Naive thymus-derived CD4-positive, alpha-beta T cell (primary cell): ENCODE measurements around the gene RFC1. TPM values are rescaled to one million over a fixed set of nuclear protein-coding genes. Genes with fewer than 3 reads are reported as not detected.
"Not testable (repeated sequence)": the region's sequence is repeated elsewhere in the genome, so short reads cannot be mapped to it uniquely, and the experiment has no call there.

Experiments
- ATAC-seq: fragments of 150-1000 bp; cut with Tn5 transposase; 2 replicates; pipeline ENCODE4 v1.10.0; 2021; ENCODE audit warnings: mild to moderate bottlenecking, moderate library complexity
- CTCF ChIA-PET: fragments of 350-600 bp; sonication (Branson Sonifier 250); formaldehyde crosslinking; loops from one replicate; lab custom pipeline; 2021; ENCODE audit warnings: antibody characterized with exemption; lab: Charles Lee
- POLR2A ChIA-PET: fragments of 350-600 bp; sonication (Branson Sonifier 250); formaldehyde crosslinking; loops from one replicate; lab custom pipeline; 2021; ENCODE audit warnings: antibody characterized with exemption, inconsistent platforms; lab: Charles Lee
- DNase-seq, 9 donors: peaks; one replicate each; pipeline versions ENCODE4 v3.0.0 to v3.0.0-alpha.2; 2020 to 2022; ENCODE audit warnings: mixed read lengths in 1 of 9
- H3K27ac ChIP-seq: one replicate; pipeline ENCODE4 v1.7.0; 2013; ENCODE audit warnings: mild to moderate bottlenecking, low read depth, low read length, moderate library complexity
- H3K27me3 ChIP-seq, 2 donors: one replicate each; pipeline ENCODE4 v1.7.0; 2013; ENCODE audit warnings: low read length in 2 of 2, mild to moderate bottlenecking in 2 of 2, moderate library complexity in 2 of 2; ENCODE audit not compliant: control insufficient read depth in 2 of 2, insufficient read depth in 2 of 2
- H3K36me3 ChIP-seq, 3 experiments: 1 replicate in 2 of 3; 2 replicates in 1 of 3; pipeline ENCODE4 v1.7.0; 2013; ENCODE audit warnings: low read length in 3 of 3, mild to moderate bottlenecking in 3 of 3, moderate library complexity in 1 of 3; ENCODE audit not compliant: insufficient read depth in 3 of 3, control insufficient read depth in 2 of 3
- H3K4me1 ChIP-seq, 2 donors: one replicate each; pipeline ENCODE4 v1.7.0; 2013; ENCODE audit warnings: low read length in 2 of 2, mild to moderate bottlenecking in 2 of 2, moderate library complexity in 1 of 2; ENCODE audit not compliant: control insufficient read depth in 2 of 2, insufficient read depth in 2 of 2
- H3K4me3 ChIP-seq: 2 replicates; pipeline ENCODE4 v1.7.0; 2013; ENCODE audit warnings: mild to moderate bottlenecking, low read length
- H3K9me3 ChIP-seq, 3 experiments: 1 replicate in 2 of 3; 2 replicates in 1 of 3; pipeline ENCODE4 v1.7.0; 2013; ENCODE audit warnings: low read length in 3 of 3; ENCODE audit not compliant: control insufficient read depth in 2 of 3
- H3K27ac Mint-ChIP-seq, 9 donors: one replicate each; pipeline ENCODE4 v1.8.0; 2020 to 2022; ENCODE audit warnings: mixed read lengths in 9 of 9, mild to moderate bottlenecking in 8 of 9, moderate library complexity in 5 of 9, inconsistent platforms in 2 of 9
- H3K27me3 Mint-ChIP-seq, 5 donors: one replicate each; pipeline ENCODE4 v1.8.0; 2021 to 2022; ENCODE audit warnings: mixed read lengths in 5 of 5, mild to moderate bottlenecking in 1 of 5
- H3K36me3 Mint-ChIP-seq, 5 donors: one replicate each; pipeline ENCODE4 v1.8.0; 2020 to 2022; ENCODE audit warnings: mixed read lengths in 5 of 5, mild to moderate bottlenecking in 3 of 5, inconsistent platforms in 1 of 5
- H3K4me1 Mint-ChIP-seq, 7 donors: one replicate each; pipeline ENCODE4 v1.8.0; 2020 to 2022; ENCODE audit warnings: mixed read lengths in 7 of 7, mild to moderate bottlenecking in 3 of 7, inconsistent platforms in 1 of 7
- H3K4me3 Mint-ChIP-seq, 10 donors: one replicate each; pipeline ENCODE4 v1.8.0; 2020 to 2022; ENCODE audit warnings: mild to moderate bottlenecking in 10 of 10, mixed read lengths in 10 of 10, moderate library complexity in 6 of 10, inconsistent platforms in 2 of 10
- H3K9me3 Mint-ChIP-seq, 11 donors: one replicate each; pipeline ENCODE4 v1.8.0; 2020 to 2022; ENCODE audit warnings: mixed read lengths in 11 of 11, mild to moderate bottlenecking in 4 of 11, inconsistent platforms in 1 of 11, moderate library complexity in 1 of 11
- intact Hi-C, 2 donors: fragments of 100-400 bp; cut with micrococcal nuclease; formaldehyde crosslinking; loops; one replicate each; pipeline ENCODE4 v1.15.1; 2023
- polyA plus RNA-seq, 2 donors: library from polyadenylated mRNA; unstranded; fragments of 300-500 nt; fragmentation: Illumina TruSeq; gene quantifications; one replicate each; pipeline ENCODE4 v1.2.3, GENCODE V29; 2021
- total RNA-seq, 6 experiments: library from RNA in 5 of 6; stranded (reverse) in 5 of 6; gene quantifications; 1 replicate in 5 of 6; 2 replicates in 1 of 6; pipeline ENCODE4 v1.2.3 and lab custom pipeline; 2021 to 2026

RFC1 gene
- total and polyA plus RNA-seq, 7 experiments from 2014 or later: 33.8 to 66.4 (median 63.7) TPM

GRCh38 chr4:39375478-39375877, 9.3 kb upstream of the RFC1 start:
- Histone ChIP-seq H3K4me1 (no peaks in the 10 kb centered on the region), H3K27ac (no peak overlapping the region), H3K36me3 (no peaks in the 10 kb centered on the region), H3K27me3 (no peaks in the 10 kb centered on the region), H3K9me3 (no peaks in the 10 kb centered on the region), H3K4me3 (no peak overlapping the region)
- POLR2A ChIA-PET: no interaction called here
- ATAC-seq: no peak
- Mint-ChIP-seq H3K4me1 (no peaks in the 10 kb centered on the region), H3K4me3 (no peak overlapping the region), H3K36me3 (peaks cover 0 to 9% (median 5%) of the 10 kb centered on the region in 5 donors), H3K27me3 (peaks cover 0 to 29% (median 11%) of the 10 kb centered on the region in 5 donors), H3K9me3 (peaks cover 0 to 32% (median 18%) of the 10 kb centered on the region in 11 donors), H3K27ac (no peak overlapping the region)
- intact Hi-C loops: no loop called here
- DNase-seq: no peak
- CTCF ChIA-PET: no interaction called here

DNA sequence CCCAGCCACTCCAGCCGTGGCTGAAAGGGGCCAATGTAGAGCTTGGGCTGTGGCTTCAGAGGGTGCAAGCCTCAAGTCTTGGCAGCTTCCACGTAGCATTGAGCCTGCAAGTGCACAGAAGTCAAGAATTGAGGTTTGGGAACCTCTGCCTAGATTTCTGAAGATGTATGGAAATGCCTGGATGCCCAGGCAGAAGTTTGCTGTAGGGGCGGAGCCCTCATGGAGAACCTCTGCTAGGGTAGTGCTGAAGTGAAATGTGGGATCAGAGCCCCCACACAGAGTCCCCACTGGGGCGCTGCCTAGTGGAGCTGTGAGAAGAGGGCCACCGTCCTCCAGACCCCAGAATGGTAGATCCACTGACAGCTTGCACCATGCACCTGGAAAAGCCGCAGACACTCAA, 5.0 kb upstream of the RFC1 start:
- H3K4me3 ChIP-seq, H3K4me1 Mint-ChIP-seq, H3K36me3 ChIP-seq, H3K36me3 Mint-ChIP-seq, H3K27ac Mint-ChIP-seq, DNase-seq, intact Hi-C loops, CTCF ChIA-PET, H3K9me3 ChIP-seq, POLR2A ChIA-PET, H3K27me3 Mint-ChIP-seq, ATAC-seq, H3K4me1 ChIP-seq, H3K4me3 Mint-ChIP-seq, H3K27me3 ChIP-seq, H3K27ac ChIP-seq: not testable (repeated sequence)
- peaks cover 0 to 22% (median 8%) of the 10 kb centered on the region in 11 donors for H3K9me3 Mint-ChIP-seq

DNA sequence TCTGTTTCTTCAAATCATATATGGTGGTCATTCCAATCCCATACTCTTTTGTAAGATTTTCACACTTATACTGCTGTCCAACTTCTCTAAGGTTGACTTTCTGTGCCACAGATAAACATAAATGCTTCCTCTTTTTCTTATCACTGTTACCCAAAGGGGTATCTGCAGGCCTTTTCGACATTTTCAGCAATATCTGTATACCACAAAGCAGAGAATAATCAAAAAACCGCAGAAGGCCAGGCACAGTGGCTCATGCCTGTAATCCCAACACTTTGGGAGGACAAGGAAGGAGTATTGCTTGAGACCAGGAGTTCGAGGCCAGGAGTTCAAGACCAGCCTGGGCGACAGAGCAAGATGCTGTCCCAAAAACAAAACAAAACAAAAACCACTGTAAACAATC, 3.1 kb upstream of the RFC1 start:
- H3K27ac Mint-ChIP-seq: no peak overlapping the region
- intact Hi-C loops: loop anchor here (5.0 to 10.0 kb wide), 10 partner anchors 54 to 1682 kb away; partner anchors contain the start of genes UGDH (in 2 of the 2), N4BP2 (in 1 of the 2), PDS5A (in 1 of the 2) and RELL1 (in 1 of the 2)

DNA sequence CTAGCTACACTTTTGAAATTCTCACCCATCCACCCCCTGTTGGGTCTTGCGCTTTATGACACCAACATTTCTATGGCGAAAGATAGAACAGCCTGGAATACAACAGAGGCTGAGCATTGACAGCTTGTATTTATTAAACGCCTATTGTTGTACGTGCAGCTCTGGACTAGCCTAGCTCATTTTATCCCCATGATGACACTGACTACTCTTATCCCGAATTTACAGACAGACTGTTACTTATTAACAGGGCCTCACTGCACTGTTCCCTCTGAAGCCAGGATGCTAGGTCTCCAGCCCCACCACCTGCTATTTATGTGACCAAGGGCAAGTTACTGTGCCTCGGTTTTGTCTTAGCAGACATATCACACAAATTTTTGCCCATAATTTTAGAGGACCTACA, 1.0 kb upstream of the RFC1 start:
- peaks cover 12 to 17% of the 10 kb centered on the region in 2 donors for H3K4me1 ChIP-seq
- H3K27ac ChIP-seq: no peak overlapping the region
- H3K9me3 ChIP-seq: no peaks in the 10 kb centered on the region
- peaks cover 25 to 50% (median 32%) of the 10 kb centered on the region in 7 donors for H3K4me1 Mint-ChIP-seq
- peaks cover 0 to 4% (median 0%) of the 10 kb centered on the region in 3 experiments for H3K36me3 ChIP-seq
- ChIA-PET CTCF (interaction anchor here (0.5 to 1.0 kb wide), 3 partner anchors 14 to 1054 kb away, joined by 3 to 5 read pairs (median 3); no protein-coding TSS in a partner anchor), POLR2A (interaction anchor here (0.7 to 3.7 kb wide), 4 partner anchors 12 to 91 kb away, joined by 4 to 51 read pairs (median 17); partner anchors contain the start of genes LIAS and RPL9)
- peak overlapping the region in 7 of 9 donors; percentile 2 to 97 (median 76) for H3K27ac Mint-ChIP-seq
- no peaks in the 10 kb centered on the region for H3K27me3 ChIP-seq
- H3K9me3 Mint-ChIP-seq: peaks cover 0 to 19% (median 9%) of the 10 kb centered on the region in 11 donors
- DNase-seq (no peak), ATAC-seq (no peak)
- no peak overlapping the region for H3K4me3 ChIP-seq
- intact Hi-C loops: loop anchor here (2.0 to 10.0 kb wide), 11 partner anchors 52 to 1680 kb away; partner anchors contain the start of genes UGDH (in 2 of the 2), N4BP2 (in 1 of the 2), PDS5A (in 1 of the 2) and RELL1 (in 1 of the 2)
- peak overlapping the region in 9 of 10 donors; percentile 69 to 98 (median 94) for H3K4me3 Mint-ChIP-seq
- peaks cover 0 to 17% (median 0%) of the 10 kb centered on the region in 5 donors for H3K36me3 Mint-ChIP-seq
- H3K27me3 Mint-ChIP-seq: no peaks in the 10 kb centered on the region

More for the DNA sequence above, 3.1 kb upstream of the RFC1 start:
- H3K36me3 ChIP-seq: peaks cover 0 to 4% (median 0%) of the 10 kb centered on the region in 3 experiments
- H3K9me3 ChIP-seq: no peaks in the 10 kb centered on the region
- Mint-ChIP-seq H3K9me3 (peaks cover 0 to 20% (median 10%) of the 10 kb centered on the region in 11 donors), H3K27me3 (no peaks in the 10 kb centered on the region), H3K36me3 (peaks cover 0 to 13% (median 0%) of the 10 kb centered on the region in 5 donors), H3K4me3 (no peak overlapping the region), H3K4me1 (peaks cover 11 to 29% (median 14%) of the 10 kb centered on the region in 7 donors)
- DNase-seq (no peak), ATAC-seq (no peak)
- no peak overlapping the region for H3K4me3 ChIP-seq
- POLR2A ChIA-PET: interaction anchor here (1.4 kb wide), 1 partner anchor 94 kb away, joined by 3 read pairs; no protein-coding TSS in a partner anchor
- no peaks in the 10 kb centered on the region for H3K27me3 ChIP-seq
- no peak overlapping the region for H3K27ac ChIP-seq
- H3K4me1 ChIP-seq: peaks cover 8 to 9% of the 10 kb centered on the region in 2 donors
- CTCF ChIA-PET: no interaction called here

GRCh38 chr4:39365360-39365759, 802 bp downstream of the RFC1 start:
- H3K27me3 ChIP-seq: no peaks in the 10 kb centered on the region
- Mint-ChIP-seq H3K4me3 (peak overlapping the region; percentile 88 to 98 (median 94)), H3K27ac (peak overlapping the region; percentile 72 to 97 (median 92)), H3K27me3 (no peaks in the 10 kb centered on the region), H3K9me3 (peaks cover 0 to 6% (median 1%) of the 10 kb centered on the region in 11 donors), H3K4me1 (peaks cover 33 to 59% (median 41%) of the 10 kb centered on the region in 7 donors), H3K36me3 (peaks cover 0 to 15% (median 0%) of the 10 kb centered on the region in 5 donors)
- peak overlapping the region; percentile 69 for H3K4me3 ChIP-seq
- CTCF ChIA-PET: no interaction called here
- peak overlapping the region; percentile 84 for H3K27ac ChIP-seq
- intact Hi-C loops: loop anchor here (1.0 to 10.0 kb wide), 11 partner anchors 51 to 1678 kb away; partner anchors contain the start of genes UGDH (in 2 of the 2), N4BP2 (in 1 of the 2), PDS5A (in 1 of the 2) and RELL1 (in 1 of the 2)
- ATAC-seq (no peak), DNase-seq (peak in 1 of 9 donors; percentile 11)
- H3K4me1 ChIP-seq: peaks cover 12 to 19% of the 10 kb centered on the region in 2 donors
- POLR2A ChIA-PET: interaction anchor here (3.7 kb wide), 2 partner anchors 10 to 93 kb away, joined by 29 to 51 read pairs; partner anchors contain the start of genes LIAS and RPL9
- H3K36me3 ChIP-seq: peaks cover 0 to 4% (median 0%) of the 10 kb centered on the region in 3 experiments
- no peaks in the 10 kb centered on the region for H3K9me3 ChIP-seq

DNA sequence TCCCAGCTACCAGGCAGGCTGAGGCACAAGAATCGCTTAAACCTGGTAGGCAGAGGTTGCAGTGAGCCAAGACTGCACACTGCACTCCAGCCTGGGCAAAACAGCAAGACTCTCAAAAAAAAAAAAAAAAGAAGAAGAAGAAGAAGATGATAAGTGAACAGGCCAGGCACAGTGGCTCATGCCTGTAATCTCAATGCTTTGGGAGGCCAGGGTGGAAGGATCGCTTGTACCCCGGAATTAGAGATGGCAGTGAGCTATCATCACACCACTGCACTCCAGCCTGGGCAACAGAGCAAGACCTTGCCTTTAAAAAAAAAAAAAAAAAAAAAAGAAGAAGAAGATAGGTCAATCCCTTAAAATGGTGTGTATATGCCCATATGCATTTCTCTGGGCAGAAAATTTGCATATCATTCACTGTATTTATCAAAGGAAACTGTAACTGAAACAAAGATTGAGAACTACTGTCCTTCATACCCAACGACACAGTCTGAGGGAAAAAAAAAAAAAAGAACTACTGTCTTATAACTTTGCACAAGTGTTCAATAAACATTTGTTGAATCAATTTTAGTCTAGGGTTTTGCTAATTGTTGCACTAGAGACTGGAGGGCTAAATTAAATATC, 2.3 kb downstream of the RFC1 start:
- Mint-ChIP-seq H3K9me3 (peaks cover 0 to 5% (median 0%) of the 10 kb centered on the region in 11 donors), H3K4me1 (peaks cover 36 to 64% (median 46%) of the 10 kb centered on the region in 7 donors), H3K27me3 (no peaks in the 10 kb centered on the region), H3K27ac (peak overlapping the region in 6 of 9 donors; percentile 1 to 78 (median 44)), H3K4me3 (peak overlapping the region; percentile 42 to 98 (median 78)), H3K36me3 (peaks cover 0 to 14% (median 3%) of the 10 kb centered on the region in 5 donors)
- no peak for ATAC-seq
- CTCF ChIA-PET: no interaction called here
- H3K9me3 ChIP-seq: no peaks in the 10 kb centered on the region
- no peak overlapping the region for H3K4me3 ChIP-seq
- no peaks in the 10 kb centered on the region for H3K27me3 ChIP-seq
- peaks cover 12 to 21% of the 10 kb centered on the region in 2 donors for H3K4me1 ChIP-seq
- intact Hi-C loops: loop anchor here (10.0 kb wide), 4 partner anchors 49 to 1049 kb away; partner anchors contain the start of genes RHOH (in 1 of the 2) and UGDH (in 1 of the 2)
- peaks cover 0 to 4% (median 0%) of the 10 kb centered on the region in 3 experiments for H3K36me3 ChIP-seq
- peak overlapping the region; percentile 55 for H3K27ac ChIP-seq
- DNase-seq: no peak
- POLR2A ChIA-PET: interaction anchor here (1.0 to 3.7 kb wide), 3 partner anchors 9 to 95 kb away, joined by 4 to 51 read pairs (median 29); partner anchors contain the start of genes LIAS and RPL9
